HepG2 (cell line): ENCODE measurements around the gene SLC16A5. TPM values are rescaled to one million over a fixed set of nuclear protein-coding genes. Genes with fewer than 3 reads are reported as not detected.

Experiments
- ATAD3A ChIP-seq: sonication (generic); formaldehyde crosslinking; IDR thresholded peaks from 2 replicates; pipeline ENCODE4 v1.4.0; 2020; ENCODE audit warnings: missing genetic modification reagents
- KDM2A ChIP-seq: sonication (generic); formaldehyde crosslinking; IDR thresholded peaks from 2 replicates; pipeline ENCODE4 v1.4.0; 2020; ENCODE audit warnings: low read depth, missing genetic modification reagents, borderline replicate concordance
- SOX6 ChIP-seq, 2 experiments: fragments of 450-650 bp in 1 of 2; sonication (generic) in 1 of 2; formaldehyde crosslinking in 1 of 2; IDR thresholded peaks; 2 replicates each; pipeline versions ENCODE4 v1.4.0 to v1.6.1; 2017 to 2020; ENCODE audit warnings: antibody characterized with exemption in 1 of 2, mild to moderate bottlenecking in 1 of 2, missing genetic modification reagents in 1 of 2
- ZNF205 ChIP-seq: IDR thresholded peaks from 2 replicates; pipeline ENCODE4 v1.6.1; 2018; ENCODE audit warnings: missing biosample characterization, missing genetic modification reagents
- ZNF276 ChIP-seq: sonication (generic); formaldehyde crosslinking; IDR thresholded peaks from 2 replicates; pipeline ENCODE4 v1.4.0; 2020; ENCODE audit warnings: mild to moderate bottlenecking, low read depth, missing genetic modification reagents
- ZNF562 ChIP-seq: sonication (generic); formaldehyde crosslinking; IDR thresholded peaks from 2 replicates; pipeline ENCODE4 v1.8.0; 2022; ENCODE audit warnings: missing genetic modification reagents, borderline replicate concordance
- ZNF574 ChIP-seq: sonication (generic); formaldehyde crosslinking; IDR thresholded peaks from 2 replicates; pipeline ENCODE4 v1.4.0; 2020; ENCODE audit warnings: missing genetic modification reagents
- polyA plus RNA-seq, 8 experiments: library from polyadenylated mRNA; depleted of rRNA in 3 of 8; stranded (reverse) in 7 of 8; unstranded in 1 of 8; fragments of >200 nt; fragmentation: Illumina TruSeq in 4 of 8; extraction: Trizol in 4 of 8; gene quantifications; 2 replicates each; pipeline versions ENCODE4 v1.2.1 to v1.2.3, GENCODE V29; 2011 to 2016; ENCODE audit warnings: low read depth in 4 of 8, missing spikeins in 1 of 8, mixed read lengths in 1 of 8; ENCODE audit not compliant: insufficient read depth in 1 of 8
- total RNA-seq, 5 experiments: library from RNA; depleted of rRNA; stranded (reverse); fragments of >200 nt; fragmentation: Illumina TruSeq; extraction: Trizol; gene quantifications; 2 replicates each; pipeline ENCODE4 v1.2.3, GENCODE V29; 2016; ENCODE audit warnings: low read depth in 1 of 5
- TF ChIP-seq, protein P1 (sequence below): sonication (generic); formaldehyde crosslinking; IDR thresholded peaks from 2 replicates; pipeline ENCODE4 v1.4.0; 2020; ENCODE audit warnings: low read depth, mild to moderate bottlenecking, missing genetic modification reagents
- TF ChIP-seq, protein P2 (sequence below): sonication (generic); formaldehyde crosslinking; IDR thresholded peaks from 2 replicates; pipeline ENCODE4 v1.4.0; 2020; ENCODE audit warnings: mild to moderate bottlenecking, missing genetic modification reagents
- TF ChIP-seq, protein P3 (sequence below): sonication (generic); formaldehyde crosslinking; IDR thresholded peaks from 2 replicates; pipeline ENCODE4 v1.8.1; 2022; ENCODE audit warnings: low read depth, mild to moderate bottlenecking, missing genetic modification reagents

Gene SLC16A5
- total and polyA plus RNA-seq, 2 of the 13 experiments (the other 11 are each of a cell fraction or from before 2014, with no cell fraction given) = 0.69 to 5.6 TPM

GRCh38 chr17:75086496-75087181, 1.1 kb upstream of the SLC16A5 start (continued):
- TF ChIP-seq ZNF562 (CRISPR knock-in tag) = no peak
- no peak for TF ChIP-seq ATAD3A (CRISPR knock-in tag)
- TF ChIP-seq ZNF205 (CRISPR knock-in tag) = no peak; the same call in 1 of the 2 replicates
- TF ChIP-seq, protein P1, sequence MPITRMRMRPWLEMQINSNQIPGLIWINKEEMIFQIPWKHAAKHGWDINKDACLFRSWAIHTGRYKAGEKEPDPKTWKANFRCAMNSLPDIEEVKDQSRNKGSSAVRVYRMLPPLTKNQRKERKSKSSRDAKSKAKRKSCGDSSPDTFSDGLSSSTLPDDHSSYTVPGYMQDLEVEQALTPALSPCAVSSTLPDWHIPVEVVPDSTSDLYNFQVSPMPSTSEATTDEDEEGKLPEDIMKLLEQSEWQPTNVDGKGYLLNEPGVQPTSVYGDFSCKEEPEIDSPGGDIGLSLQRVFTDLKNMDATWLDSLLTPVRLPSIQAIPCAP (CRISPR knock-in tag) = no peak
- TF ChIP-seq, protein P2, sequence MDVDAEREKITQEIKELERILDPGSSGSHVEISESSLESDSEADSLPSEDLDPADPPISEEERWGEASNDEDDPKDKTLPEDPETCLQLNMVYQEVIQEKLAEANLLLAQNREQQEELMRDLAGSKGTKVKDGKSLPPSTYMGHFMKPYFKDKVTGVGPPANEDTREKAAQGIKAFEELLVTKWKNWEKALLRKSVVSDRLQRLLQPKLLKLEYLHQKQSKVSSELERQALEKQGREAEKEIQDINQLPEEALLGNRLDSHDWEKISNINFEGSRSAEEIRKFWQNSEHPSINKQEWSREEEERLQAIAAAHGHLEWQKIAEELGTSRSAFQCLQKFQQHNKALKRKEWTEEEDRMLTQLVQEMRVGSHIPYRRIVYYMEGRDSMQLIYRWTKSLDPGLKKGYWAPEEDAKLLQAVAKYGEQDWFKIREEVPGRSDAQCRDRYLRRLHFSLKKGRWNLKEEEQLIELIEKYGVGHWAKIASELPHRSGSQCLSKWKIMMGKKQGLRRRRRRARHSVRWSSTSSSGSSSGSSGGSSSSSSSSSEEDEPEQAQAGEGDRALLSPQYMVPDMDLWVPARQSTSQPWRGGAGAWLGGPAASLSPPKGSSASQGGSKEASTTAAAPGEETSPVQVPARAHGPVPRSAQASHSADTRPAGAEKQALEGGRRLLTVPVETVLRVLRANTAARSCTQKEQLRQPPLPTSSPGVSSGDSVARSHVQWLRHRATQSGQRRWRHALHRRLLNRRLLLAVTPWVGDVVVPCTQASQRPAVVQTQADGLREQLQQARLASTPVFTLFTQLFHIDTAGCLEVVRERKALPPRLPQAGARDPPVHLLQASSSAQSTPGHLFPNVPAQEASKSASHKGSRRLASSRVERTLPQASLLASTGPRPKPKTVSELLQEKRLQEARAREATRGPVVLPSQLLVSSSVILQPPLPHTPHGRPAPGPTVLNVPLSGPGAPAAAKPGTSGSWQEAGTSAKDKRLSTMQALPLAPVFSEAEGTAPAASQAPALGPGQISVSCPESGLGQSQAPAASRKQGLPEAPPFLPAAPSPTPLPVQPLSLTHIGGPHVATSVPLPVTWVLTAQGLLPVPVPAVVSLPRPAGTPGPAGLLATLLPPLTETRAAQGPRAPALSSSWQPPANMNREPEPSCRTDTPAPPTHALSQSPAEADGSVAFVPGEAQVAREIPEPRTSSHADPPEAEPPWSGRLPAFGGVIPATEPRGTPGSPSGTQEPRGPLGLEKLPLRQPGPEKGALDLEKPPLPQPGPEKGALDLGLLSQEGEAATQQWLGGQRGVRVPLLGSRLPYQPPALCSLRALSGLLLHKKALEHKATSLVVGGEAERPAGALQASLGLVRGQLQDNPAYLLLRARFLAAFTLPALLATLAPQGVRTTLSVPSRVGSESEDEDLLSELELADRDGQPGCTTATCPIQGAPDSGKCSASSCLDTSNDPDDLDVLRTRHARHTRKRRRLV (CRISPR knock-in tag) = no peak
- TF ChIP-seq, protein P3, sequence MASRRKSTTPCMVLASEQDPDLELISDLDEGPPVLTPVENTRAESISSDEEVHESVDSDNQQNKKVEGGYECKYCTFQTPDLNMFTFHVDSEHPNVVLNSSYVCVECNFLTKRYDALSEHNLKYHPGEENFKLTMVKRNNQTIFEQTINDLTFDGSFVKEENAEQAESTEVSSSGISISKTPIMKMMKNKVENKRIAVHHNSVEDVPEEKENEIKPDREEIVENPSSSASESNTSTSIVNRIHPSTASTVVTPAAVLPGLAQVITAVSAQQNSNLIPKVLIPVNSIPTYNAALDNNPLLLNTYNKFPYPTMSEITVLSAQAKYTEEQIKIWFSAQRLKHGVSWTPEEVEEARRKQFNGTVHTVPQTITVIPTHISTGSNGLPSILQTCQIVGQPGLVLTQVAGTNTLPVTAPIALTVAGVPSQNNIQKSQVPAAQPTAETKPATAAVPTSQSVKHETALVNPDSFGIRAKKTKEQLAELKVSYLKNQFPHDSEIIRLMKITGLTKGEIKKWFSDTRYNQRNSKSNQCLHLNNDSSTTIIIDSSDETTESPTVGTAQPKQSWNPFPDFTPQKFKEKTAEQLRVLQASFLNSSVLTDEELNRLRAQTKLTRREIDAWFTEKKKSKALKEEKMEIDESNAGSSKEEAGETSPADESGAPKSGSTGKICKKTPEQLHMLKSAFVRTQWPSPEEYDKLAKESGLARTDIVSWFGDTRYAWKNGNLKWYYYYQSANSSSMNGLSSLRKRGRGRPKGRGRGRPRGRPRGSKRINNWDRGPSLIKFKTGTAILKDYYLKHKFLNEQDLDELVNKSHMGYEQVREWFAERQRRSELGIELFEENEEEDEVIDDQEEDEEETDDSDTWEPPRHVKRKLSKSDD (CRISPR knock-in tag) = 0 out of 2 replicates have a peak, but pooled peaks have one; percentile 21
- peak; percentile 41; the same call in 1 of the 2 replicates for TF ChIP-seq KDM2A (CRISPR knock-in tag)
- TF ChIP-seq ZNF574 (CRISPR knock-in tag) = no peak
- TF ChIP-seq ZNF276 (CRISPR knock-in tag) = no peak
- no peak for TF ChIP-seq SOX6 (IDR thresholded peaks at IDR 0.05)
- TF ChIP-seq SOX6 (CRISPR knock-in tag; IDR thresholded peaks at IDR 0.05) = peak; percentile 38
